ENCODE data around the gene TEAD3.
"Not testable (repeated sequence)": the region's sequence is repeated elsewhere in the genome, so short reads cannot be mapped to it uniquely, and the experiment has no call there.

Gene TEAD3

DNA sequence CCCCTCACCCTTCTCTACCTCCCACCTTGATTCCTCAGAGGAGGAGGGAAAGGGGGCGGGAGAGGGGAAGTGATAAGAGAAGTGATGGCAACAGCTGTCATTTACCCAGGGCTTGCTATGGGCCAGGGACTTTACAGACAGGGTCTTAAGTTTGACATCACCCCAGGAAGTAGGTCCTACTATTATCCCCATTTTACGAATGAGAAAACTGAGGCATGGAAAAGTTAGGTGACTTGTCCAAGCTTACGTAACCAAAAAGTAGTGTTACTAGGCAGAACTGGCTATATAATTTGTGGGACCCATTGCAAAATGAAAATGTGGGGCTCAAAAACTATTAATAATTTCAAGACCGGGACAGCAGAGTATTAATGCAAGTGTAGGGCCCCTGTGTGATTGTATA is 55.2 kb downstream of the TEAD3 start:
- DNase-seq (ENCODE audit: low spot score), result no peak
- H3K27me3 ChIP-seq (ENCODE audit: insufficient read depth, poor library complexity, severe bottlenecking), result no peaks in the 10 kb centered on the region
- no peaks in the 10 kb centered on the region for H3K36me3 ChIP-seq (ENCODE audit: low read depth)
- no peaks in the 10 kb centered on the region for H3K9me3 ChIP-seq (ENCODE audit: severe bottlenecking)
- no peaks in the 10 kb centered on the region for H3K4me1 ChIP-seq (ENCODE audit: insufficient read depth, poor library complexity, severe bottlenecking)
- no peak overlapping the region for H3K27ac ChIP-seq (ENCODE audit: poor library complexity, severe bottlenecking)
- no peak for ATAC-seq (ENCODE audit: low read depth)
- TF ChIP-seq, protein P1, sequence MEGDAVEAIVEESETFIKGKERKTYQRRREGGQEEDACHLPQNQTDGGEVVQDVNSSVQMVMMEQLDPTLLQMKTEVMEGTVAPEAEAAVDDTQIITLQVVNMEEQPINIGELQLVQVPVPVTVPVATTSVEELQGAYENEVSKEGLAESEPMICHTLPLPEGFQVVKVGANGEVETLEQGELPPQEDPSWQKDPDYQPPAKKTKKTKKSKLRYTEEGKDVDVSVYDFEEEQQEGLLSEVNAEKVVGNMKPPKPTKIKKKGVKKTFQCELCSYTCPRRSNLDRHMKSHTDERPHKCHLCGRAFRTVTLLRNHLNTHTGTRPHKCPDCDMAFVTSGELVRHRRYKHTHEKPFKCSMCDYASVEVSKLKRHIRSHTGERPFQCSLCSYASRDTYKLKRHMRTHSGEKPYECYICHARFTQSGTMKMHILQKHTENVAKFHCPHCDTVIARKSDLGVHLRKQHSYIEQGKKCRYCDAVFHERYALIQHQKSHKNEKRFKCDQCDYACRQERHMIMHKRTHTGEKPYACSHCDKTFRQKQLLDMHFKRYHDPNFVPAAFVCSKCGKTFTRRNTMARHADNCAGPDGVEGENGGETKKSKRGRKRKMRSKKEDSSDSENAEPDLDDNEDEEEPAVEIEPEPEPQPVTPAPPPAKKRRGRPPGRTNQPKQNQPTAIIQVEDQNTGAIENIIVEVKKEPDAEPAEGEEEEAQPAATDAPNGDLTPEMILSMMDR (IDR thresholded peaks at IDR 0.05; ENCODE audit: poor library complexity, severe bottlenecking), result no peak
- no peak overlapping the region for H3K4me3 ChIP-seq (ENCODE audit: severe bottlenecking)

DNA sequence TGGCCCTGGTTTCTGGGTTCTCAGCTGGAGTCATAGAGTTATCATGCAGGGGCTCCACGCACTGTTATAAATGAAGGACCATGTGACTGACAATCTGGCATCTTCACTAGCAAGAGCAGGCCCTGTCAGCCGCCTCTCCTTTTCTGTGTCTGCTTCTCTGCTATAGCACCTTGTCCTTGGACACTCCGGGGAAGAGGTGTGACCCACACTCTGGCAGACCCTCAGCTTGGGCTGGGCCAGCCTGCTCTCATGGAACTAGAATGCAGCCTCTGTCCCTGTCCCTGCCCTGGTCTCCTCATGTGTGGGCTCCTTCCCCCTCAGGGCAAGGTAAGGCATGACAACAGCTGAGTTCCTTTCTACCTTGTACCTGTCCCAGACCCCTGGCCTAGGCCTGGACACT is 55.7 kb downstream of the TEAD3 start:
- Histone ChIP-seq H3K36me3 (ENCODE audit: low read depth) (no peaks in the 10 kb centered on the region), H3K27ac (ENCODE audit: poor library complexity, severe bottlenecking) (no peak overlapping the region), H3K4me3 (ENCODE audit: severe bottlenecking) (no peak overlapping the region), H3K9me3 (ENCODE audit: severe bottlenecking) (no peaks in the 10 kb centered on the region), H3K4me1 (ENCODE audit: insufficient read depth, poor library complexity, severe bottlenecking) (no peaks in the 10 kb centered on the region), H3K27me3 (ENCODE audit: insufficient read depth, poor library complexity, severe bottlenecking) (no peaks in the 10 kb centered on the region)
- DNase-seq (ENCODE audit: low spot score), result no peak
- no peak for ATAC-seq (ENCODE audit: low read depth)
- TF ChIP-seq, protein P1 (IDR thresholded peaks at IDR 0.05; ENCODE audit: poor library complexity, severe bottlenecking), result no peak

DNA sequence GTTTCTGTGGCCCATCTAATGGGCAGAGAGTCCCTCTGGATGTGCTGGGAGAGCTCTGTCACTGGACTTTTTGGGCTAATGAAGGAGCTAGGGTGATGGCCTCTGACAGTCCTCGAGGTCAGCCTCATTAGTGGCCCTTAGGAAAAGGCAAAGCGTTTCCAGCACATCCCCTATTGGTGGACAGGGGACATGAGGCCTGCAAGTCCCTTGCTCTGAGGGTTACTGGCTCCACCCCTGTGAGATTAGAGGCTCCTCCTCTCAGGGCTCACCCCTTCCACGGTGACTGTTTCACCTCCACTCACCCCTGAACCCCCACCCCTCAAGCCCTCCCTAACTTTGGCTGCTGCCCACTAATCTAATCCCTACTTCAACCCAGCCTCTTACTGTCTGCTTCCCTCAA is 57.6 kb downstream of the TEAD3 start:
- TF ChIP-seq, protein P1 (IDR thresholded peaks at IDR 0.05; ENCODE audit: poor library complexity, severe bottlenecking), result no peak
- no peak for DNase-seq (ENCODE audit: low spot score)
- no peak overlapping the region for H3K4me3 ChIP-seq (ENCODE audit: severe bottlenecking)
- no peak overlapping the region for H3K27ac ChIP-seq (ENCODE audit: poor library complexity, severe bottlenecking)
- H3K36me3 ChIP-seq (ENCODE audit: low read depth), result no peaks in the 10 kb centered on the region
- no peaks in the 10 kb centered on the region for H3K4me1 ChIP-seq (ENCODE audit: insufficient read depth, poor library complexity, severe bottlenecking)
- H3K27me3 ChIP-seq (ENCODE audit: insufficient read depth, poor library complexity, severe bottlenecking), result no peaks in the 10 kb centered on the region
- ATAC-seq (ENCODE audit: low read depth), result no peak
- H3K9me3 ChIP-seq (ENCODE audit: severe bottlenecking), result no peaks in the 10 kb centered on the region

DNA sequence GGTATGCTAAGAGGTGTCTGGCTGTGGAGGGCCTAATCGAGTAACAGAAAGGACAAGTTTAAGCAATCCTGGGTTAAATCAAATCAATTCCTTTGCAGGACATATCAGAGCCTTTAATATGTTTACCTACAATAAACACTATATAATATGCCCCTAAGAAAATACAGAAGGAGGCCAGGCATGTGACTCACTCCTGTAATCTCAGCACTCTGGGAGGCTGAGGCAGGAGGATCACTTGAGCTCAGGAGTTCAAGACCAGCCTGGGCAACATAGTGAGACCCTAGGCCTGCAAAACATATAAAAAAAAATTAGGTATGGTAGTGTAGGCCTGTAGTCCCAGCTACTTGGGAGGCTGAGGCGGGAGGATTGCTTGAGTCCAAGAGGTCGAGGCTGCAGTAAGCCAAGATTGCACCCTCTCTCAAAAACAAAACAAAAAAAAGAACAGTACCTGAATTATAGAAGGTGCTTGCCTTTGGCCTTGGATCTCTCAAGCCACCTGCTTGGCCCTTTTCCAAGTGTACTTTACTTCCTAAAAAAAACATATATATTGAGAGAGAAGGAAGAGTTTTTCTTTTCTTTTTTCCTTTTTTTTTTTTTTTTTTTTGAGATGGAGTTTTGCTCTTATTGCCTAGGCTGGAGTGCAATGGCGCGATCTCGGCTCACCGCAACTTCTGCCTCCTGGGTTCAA is 58.4 kb downstream of the TEAD3 start:
- not testable (repeated sequence) for H3K27me3 ChIP-seq (ENCODE audit: insufficient read depth, poor library complexity, severe bottlenecking); H3K27ac ChIP-seq (ENCODE audit: poor library complexity, severe bottlenecking); H3K9me3 ChIP-seq (ENCODE audit: severe bottlenecking); H3K4me1 ChIP-seq (ENCODE audit: insufficient read depth, poor library complexity, severe bottlenecking); DNase-seq (ENCODE audit: low spot score); ATAC-seq (ENCODE audit: low read depth); H3K4me3 ChIP-seq (ENCODE audit: severe bottlenecking); H3K36me3 ChIP-seq (ENCODE audit: low read depth)

DNA sequence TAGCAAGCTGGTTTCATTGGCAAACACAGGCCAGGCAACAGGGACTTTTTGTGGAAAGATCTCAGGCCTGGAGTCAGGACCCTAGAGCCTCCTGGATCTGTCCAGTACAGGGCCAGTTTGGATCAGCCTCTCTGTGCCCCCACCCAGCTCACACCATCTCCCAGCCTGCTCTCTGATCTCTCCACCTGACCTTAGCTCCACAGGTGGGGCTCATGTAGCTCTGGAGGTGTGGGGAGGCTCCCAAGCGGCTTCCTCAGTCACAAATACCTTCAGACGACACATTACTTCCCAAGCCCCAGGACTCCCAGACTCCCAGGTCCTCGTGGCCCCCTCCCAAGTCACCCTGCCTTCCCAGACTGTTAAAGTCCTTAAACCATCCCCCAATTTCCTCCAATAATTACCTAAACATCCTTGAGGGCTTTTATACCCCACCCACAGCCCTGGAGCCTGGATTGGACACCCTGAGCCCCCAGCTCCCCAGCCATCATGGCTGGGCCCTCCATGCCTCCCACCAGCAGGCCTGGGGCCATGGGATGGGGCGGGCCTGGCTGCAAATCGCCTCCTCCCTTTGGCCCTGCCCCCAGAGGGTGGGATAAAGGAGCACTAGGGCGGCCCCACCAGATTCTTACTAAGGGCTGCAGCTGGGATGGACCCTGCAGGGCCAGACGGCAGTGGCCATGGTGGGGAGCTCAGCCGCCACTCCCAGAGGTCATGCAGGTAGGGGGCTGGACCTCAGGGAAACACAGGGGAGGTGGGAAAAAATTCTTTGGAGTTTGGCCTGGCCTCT is 60.6 kb downstream of the TEAD3 start:
- ATAC-seq (ENCODE audit: low read depth) (no peak), DNase-seq (ENCODE audit: low spot score) (no peak)
- H3K9me3 ChIP-seq (ENCODE audit: severe bottlenecking), result no peaks in the 10 kb centered on the region
- no peak overlapping the region for H3K4me3 ChIP-seq (ENCODE audit: severe bottlenecking)
- H3K36me3 ChIP-seq (ENCODE audit: low read depth), result no peaks in the 10 kb centered on the region
- no peaks in the 10 kb centered on the region for H3K27me3 ChIP-seq (ENCODE audit: insufficient read depth, poor library complexity, severe bottlenecking)
- H3K4me1 ChIP-seq (ENCODE audit: insufficient read depth, poor library complexity, severe bottlenecking), result no peaks in the 10 kb centered on the region
- H3K27ac ChIP-seq (ENCODE audit: poor library complexity, severe bottlenecking), result no peak overlapping the region
- TF ChIP-seq, protein P1 (IDR thresholded peaks at IDR 0.05; ENCODE audit: poor library complexity, severe bottlenecking), result no peak
